ENCODE data around the gene TNC. TPM values are rescaled to one million over a fixed set of nuclear protein-coding genes. Genes with fewer than 3 reads are reported as not detected.

The TNC gene
- total RNA-seq, 4 donors from 2014 or later = 18.5 to 27.0 (median 22.7) TPM

DNA sequence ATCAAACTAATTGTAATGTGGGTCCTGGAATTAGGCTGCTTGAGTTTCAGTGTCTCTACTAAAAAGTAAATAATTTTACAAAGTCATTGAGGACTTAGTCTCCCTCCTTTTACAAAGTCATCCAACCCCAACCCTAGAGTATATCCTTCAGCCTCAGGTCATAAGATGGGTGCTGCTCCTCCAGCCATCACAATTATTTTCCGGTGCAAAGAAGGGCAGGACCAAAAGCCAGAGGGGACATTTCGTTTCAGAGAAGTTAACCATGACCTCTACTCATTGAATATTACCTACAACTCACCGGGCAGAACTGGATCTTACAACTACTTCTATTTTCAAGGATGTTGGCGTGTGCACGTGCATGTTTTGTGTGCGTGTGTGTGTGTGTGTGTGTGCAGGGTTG, 127.1 kb downstream of the TNC start:
- DNase-seq (ENCODE audit: low spot score in 2 of 2) = no peak
- no peak overlapping the region for H3K27ac ChIP-seq
- no peak overlapping the region for H3K4me3 ChIP-seq
- no peaks in the 10 kb centered on the region for H3K4me1 ChIP-seq
- H3K36me3 ChIP-seq = no peaks in the 10 kb centered on the region
- H3K9me3 ChIP-seq = no peaks in the 10 kb centered on the region
- TF ChIP-seq POLR2AphosphoS5 (IDR thresholded peaks at IDR 0.05) (no peak), POLR2A (IDR thresholded peaks at IDR 0.05) (no peak), EP300 (IDR thresholded peaks at IDR 0.05) (no peak)
- TF ChIP-seq, protein P1, sequence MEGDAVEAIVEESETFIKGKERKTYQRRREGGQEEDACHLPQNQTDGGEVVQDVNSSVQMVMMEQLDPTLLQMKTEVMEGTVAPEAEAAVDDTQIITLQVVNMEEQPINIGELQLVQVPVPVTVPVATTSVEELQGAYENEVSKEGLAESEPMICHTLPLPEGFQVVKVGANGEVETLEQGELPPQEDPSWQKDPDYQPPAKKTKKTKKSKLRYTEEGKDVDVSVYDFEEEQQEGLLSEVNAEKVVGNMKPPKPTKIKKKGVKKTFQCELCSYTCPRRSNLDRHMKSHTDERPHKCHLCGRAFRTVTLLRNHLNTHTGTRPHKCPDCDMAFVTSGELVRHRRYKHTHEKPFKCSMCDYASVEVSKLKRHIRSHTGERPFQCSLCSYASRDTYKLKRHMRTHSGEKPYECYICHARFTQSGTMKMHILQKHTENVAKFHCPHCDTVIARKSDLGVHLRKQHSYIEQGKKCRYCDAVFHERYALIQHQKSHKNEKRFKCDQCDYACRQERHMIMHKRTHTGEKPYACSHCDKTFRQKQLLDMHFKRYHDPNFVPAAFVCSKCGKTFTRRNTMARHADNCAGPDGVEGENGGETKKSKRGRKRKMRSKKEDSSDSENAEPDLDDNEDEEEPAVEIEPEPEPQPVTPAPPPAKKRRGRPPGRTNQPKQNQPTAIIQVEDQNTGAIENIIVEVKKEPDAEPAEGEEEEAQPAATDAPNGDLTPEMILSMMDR (IDR thresholded peaks at IDR 0.05) = no peak
- 72% methylated on average over 6 of the region's 6 CpGs for WGBS
- H3K27me3 ChIP-seq = no peaks in the 10 kb centered on the region

GRCh38 chr9:114989600-114990410, 128.2 kb downstream of the TNC start:
- no peak for DNase-seq (ENCODE audit: low spot score in 2 of 2)
- Histone ChIP-seq H3K4me1 (no peaks in the 10 kb centered on the region), H3K9me3 (no peaks in the 10 kb centered on the region), H3K4me3 (no peak overlapping the region), H3K36me3 (no peaks in the 10 kb centered on the region), H3K27me3 (no peaks in the 10 kb centered on the region), H3K27ac (no peak overlapping the region)
- TF ChIP-seq EP300 (IDR thresholded peaks at IDR 0.05) (no peak), POLR2AphosphoS5 (IDR thresholded peaks at IDR 0.05) (no peak)
- 59% methylated on average over 4 of the region's 4 CpGs for WGBS

- no peak for DNase-seq (ENCODE audit: low spot score in 2 of 2)
- H3K4me1 ChIP-seq = no peaks in the 10 kb centered on the region
- no peak overlapping the region for H3K27ac ChIP-seq
- TF ChIP-seq POLR2AphosphoS5 (IDR thresholded peaks at IDR 0.05) (no peak), POLR2A (IDR thresholded peaks at IDR 0.05) (no peak), EP300 (IDR thresholded peaks at IDR 0.05) (no peak)
- TF ChIP-seq, protein P1 (IDR thresholded peaks at IDR 0.05) = no peak
- no peaks in the 10 kb centered on the region for H3K9me3 ChIP-seq
- no peaks in the 10 kb centered on the region for H3K36me3 ChIP-seq
- no peaks in the 10 kb centered on the region for H3K27me3 ChIP-seq
- H3K4me3 ChIP-seq = no peak overlapping the region
- WGBS = 91% methylated on average over 8 of the region's 8 CpGs
These were observed 128.9 kb downstream of the TNC start for GRCh38 chr9:114988962-114989599.

- WGBS = 93% methylated on average over 1 of the region's 1 CpG
- Histone ChIP-seq H3K27ac (no peak overlapping the region), H3K4me1 (no peaks in the 10 kb centered on the region), H3K4me3 (no peak overlapping the region), H3K36me3 (no peaks in the 10 kb centered on the region), H3K27me3 (no peaks in the 10 kb centered on the region), H3K9me3 (no peaks in the 10 kb centered on the region)
- TF ChIP-seq POLR2AphosphoS5 (IDR thresholded peaks at IDR 0.05) (no peak), EP300 (IDR thresholded peaks at IDR 0.05) (no peak), POLR2A (IDR thresholded peaks at IDR 0.05) (no peak)
- TF ChIP-seq, protein P1 (IDR thresholded peaks at IDR 0.05) = no peak
- DNase-seq (ENCODE audit: low spot score in 2 of 2) = no peak
These were observed 130.8 kb downstream of the TNC start for GRCh38 chr9:114987116-114987515.

GRCh38 chr9:114985959-114986501, 131.9 kb downstream of the TNC start:
- Histone ChIP-seq H3K27ac (no peak overlapping the region), H3K27me3 (no peaks in the 10 kb centered on the region), H3K4me1 (no peaks in the 10 kb centered on the region), H3K4me3 (no peak overlapping the region), H3K9me3 (no peaks in the 10 kb centered on the region), H3K36me3 (no peaks in the 10 kb centered on the region)
- no peak for DNase-seq (ENCODE audit: low spot score in 2 of 2)
- TF ChIP-seq EP300 (IDR thresholded peaks at IDR 0.05) (no peak), POLR2AphosphoS5 (IDR thresholded peaks at IDR 0.05) (no peak), POLR2A (IDR thresholded peaks at IDR 0.05) (no peak)
- TF ChIP-seq, protein P1 (IDR thresholded peaks at IDR 0.05) = no peak
- WGBS = 51% methylated on average over 2 of the region's 2 CpGs

Data from suprapubic skin (tissue), 4 donors.